Tibial nerve (tissue), 4 donors: ENCODE data around the gene BICRA. TPM values are rescaled to one million over a fixed set of nuclear protein-coding genes. Genes with fewer than 3 reads are reported as not detected.

Experiments
- DNase-seq, 2 donors: peaks; one replicate each; pipeline ENCODE4 v3.0.0-alpha.2; 2019; ENCODE audit warnings: low spot score in 2 of 2
- H3K27ac ChIP-seq, 4 donors: fragments of 200-600 bp; sonication (generic) in 3 of 4; one replicate each; pipeline ENCODE4 v1.5.1; 2017 to 2019; ENCODE audit warnings: mild to moderate bottlenecking in 1 of 4
- H3K27me3 ChIP-seq, 2 donors: fragments of 200-600 bp; sonication (generic) in 1 of 2; one replicate each; pipeline versions ENCODE4 v1.5.1 to v1.6.0; 2017 to 2019
- H3K36me3 ChIP-seq, 3 donors: fragments of 200-600 bp; sonication (generic); one replicate each; pipeline ENCODE4 v1.5.1; 2018 to 2019
- H3K4me1 ChIP-seq, 4 donors: fragments of 200-600 bp; sonication (generic) in 3 of 4; one replicate each; pipeline ENCODE4 v1.5.1; 2017 to 2019
- H3K4me3 ChIP-seq, 4 donors: fragments of 200-600 bp; sonication (generic) in 3 of 4; one replicate each; pipeline ENCODE4 v1.5.1; 2017 to 2019; ENCODE audit warnings: mild to moderate bottlenecking in 1 of 4, moderate library complexity in 1 of 4
- H3K9me3 ChIP-seq, 4 donors: fragments of 200-600 bp; sonication (generic) in 3 of 4; one replicate each; pipeline ENCODE4 v1.5.1; 2017 to 2019
- EP300 ChIP-seq, 2 donors: sonication (generic); formaldehyde crosslinking; IDR thresholded peaks; one replicate each; pipeline ENCODE4 v1.6.1; 2017; ENCODE audit warnings: antibody characterized with exemption in 2 of 2, mild to moderate bottlenecking in 1 of 2
- POLR2A ChIP-seq, 2 donors: fragments of 450-650 bp; IDR thresholded peaks; one replicate each; pipeline ENCODE4 v1.6.1; 2017; ENCODE audit warnings: antibody characterized with exemption in 2 of 2, mild to moderate bottlenecking in 2 of 2, moderate library complexity in 2 of 2
- WGBS, 2 donors: methylation state at CpG; one replicate each; pipeline ENCODE4 v1.1.5; 2018; 5-methylcytosine and 5-hydroxymethylcytosine counted together
- total RNA-seq, 4 donors: library from RNA; depleted of rRNA; stranded (reverse); fragments of >200 nt; gene quantifications; one replicate each; pipeline ENCODE4 v1.1.0, GENCODE V29; 2016
- TF ChIP-seq, protein P1 (sequence below), 5 experiments: fragments of 200-600 bp in 3 of 5; fragments of 450-650 bp in 2 of 5; sonication (generic) in 3 of 5; IDR thresholded peaks; one replicate each; pipeline ENCODE4 v1.5.1; 2016 to 2019; ENCODE audit warnings: antibody characterized with exemption in 5 of 5, mild to moderate bottlenecking in 3 of 5, moderate library complexity in 2 of 5

The BICRA gene
- total RNA-seq, 4 donors from 2014 or later, result 6.1 to 23.1 (median 9.8) TPM

DNA sequence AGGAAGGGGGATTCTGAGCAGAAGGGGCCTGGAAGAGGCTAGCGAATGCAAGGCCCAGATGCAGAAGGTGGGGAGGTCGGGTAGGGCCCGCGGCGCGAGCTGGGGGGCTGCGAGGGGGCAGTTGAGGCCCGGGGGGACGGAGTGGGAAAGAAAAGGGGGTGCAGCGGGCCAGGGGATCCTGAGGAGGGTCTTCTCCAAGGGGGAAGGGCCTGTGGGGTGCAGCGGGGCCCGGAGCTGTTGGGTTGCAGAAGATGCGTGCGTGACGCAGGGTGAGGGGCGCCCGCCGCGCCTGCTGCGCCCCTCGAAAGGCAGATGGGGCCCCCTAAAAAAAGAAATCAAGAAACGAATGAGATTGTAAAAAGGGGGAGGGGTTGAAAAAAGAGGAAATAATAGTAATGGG lies 36.3 kb upstream of the BICRA start:
- no peak overlapping the region for H3K27ac ChIP-seq
- WGBS, 2 donors, result 67 to 70% methylated on average over 22 of the region's 22 CpGs
- peaks cover 0 to 6% (median 0%) of the 10 kb centered on the region in 4 donors for H3K4me1 ChIP-seq
- H3K36me3 ChIP-seq, result no peaks in the 10 kb centered on the region
- peak overlapping the region in 1 of 4 donors; percentile 50 for H3K4me3 ChIP-seq
- TF ChIP-seq POLR2A (IDR thresholded peaks at IDR 0.05) (no peak), EP300 (IDR thresholded peaks at IDR 0.05) (no peak)
- TF ChIP-seq, protein P1, sequence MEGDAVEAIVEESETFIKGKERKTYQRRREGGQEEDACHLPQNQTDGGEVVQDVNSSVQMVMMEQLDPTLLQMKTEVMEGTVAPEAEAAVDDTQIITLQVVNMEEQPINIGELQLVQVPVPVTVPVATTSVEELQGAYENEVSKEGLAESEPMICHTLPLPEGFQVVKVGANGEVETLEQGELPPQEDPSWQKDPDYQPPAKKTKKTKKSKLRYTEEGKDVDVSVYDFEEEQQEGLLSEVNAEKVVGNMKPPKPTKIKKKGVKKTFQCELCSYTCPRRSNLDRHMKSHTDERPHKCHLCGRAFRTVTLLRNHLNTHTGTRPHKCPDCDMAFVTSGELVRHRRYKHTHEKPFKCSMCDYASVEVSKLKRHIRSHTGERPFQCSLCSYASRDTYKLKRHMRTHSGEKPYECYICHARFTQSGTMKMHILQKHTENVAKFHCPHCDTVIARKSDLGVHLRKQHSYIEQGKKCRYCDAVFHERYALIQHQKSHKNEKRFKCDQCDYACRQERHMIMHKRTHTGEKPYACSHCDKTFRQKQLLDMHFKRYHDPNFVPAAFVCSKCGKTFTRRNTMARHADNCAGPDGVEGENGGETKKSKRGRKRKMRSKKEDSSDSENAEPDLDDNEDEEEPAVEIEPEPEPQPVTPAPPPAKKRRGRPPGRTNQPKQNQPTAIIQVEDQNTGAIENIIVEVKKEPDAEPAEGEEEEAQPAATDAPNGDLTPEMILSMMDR (IDR thresholded peaks at IDR 0.05), result no peak
- no peaks in the 10 kb centered on the region for H3K9me3 ChIP-seq
- no peak for DNase-seq
- H3K27me3 ChIP-seq, result no peaks in the 10 kb centered on the region

DNA sequence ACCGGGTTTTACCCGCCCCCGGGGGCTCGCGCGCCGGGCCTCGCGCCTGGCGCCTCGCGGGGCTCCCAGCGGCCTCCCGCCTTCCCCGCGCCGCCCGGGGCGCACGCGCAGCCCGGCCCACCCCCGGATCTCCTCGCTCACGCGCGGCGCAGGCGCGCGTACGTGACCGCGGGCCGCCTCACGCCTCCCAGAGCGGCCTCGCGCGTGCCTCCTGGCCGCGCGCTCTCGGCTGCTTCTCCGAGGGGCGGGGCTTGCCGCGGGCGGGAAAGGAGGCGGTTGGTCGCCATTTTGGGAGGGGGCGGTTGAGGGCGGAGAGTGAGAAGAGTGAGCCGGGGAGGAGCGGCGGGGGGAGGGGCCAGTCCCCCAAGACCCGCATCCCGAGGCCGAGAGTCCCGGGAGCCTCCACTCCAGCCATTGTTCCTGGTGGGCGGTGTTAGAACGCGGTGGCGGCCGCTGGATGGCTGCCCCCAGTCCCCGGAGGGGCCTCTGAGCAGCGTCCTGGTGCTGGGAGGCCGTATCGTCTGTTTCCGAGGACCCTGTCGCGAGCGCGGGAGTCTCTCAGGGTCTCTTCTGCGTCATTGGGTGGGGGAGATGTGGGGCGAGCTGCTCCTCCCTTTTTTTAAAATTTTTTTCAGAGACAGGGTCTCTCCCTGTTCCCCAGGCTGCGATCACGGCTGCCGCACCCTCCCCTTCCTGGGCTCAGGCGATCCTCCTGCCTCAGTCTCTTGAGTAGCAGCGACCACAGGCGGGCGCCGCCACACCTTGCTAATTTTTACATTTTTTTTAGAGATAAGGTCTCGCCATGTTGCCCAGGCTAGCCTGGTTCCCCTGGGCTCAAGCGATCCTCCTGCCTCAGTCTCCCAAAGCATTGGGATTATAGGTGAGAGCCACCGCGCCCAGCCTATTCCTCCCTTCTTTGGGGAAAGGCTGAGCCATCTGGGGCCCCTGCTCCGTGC lies 35.6 kb upstream of the BICRA start, which contains the start of gene ZNF541:
Gene ZNF541, minus strand, starts transcription at position 78 of the 956 bp plus-strand sequence. CDS start 17,292 bp downstream, outside the sequence.
- H3K9me3 ChIP-seq, result no peaks in the 10 kb centered on the region
- peaks cover 0 to 6% (median 0%) of the 10 kb centered on the region in 4 donors for H3K4me1 ChIP-seq
- no peak for TF ChIP-seq EP300 (IDR thresholded peaks at IDR 0.05)
- TF ChIP-seq POLR2A (IDR thresholded peaks at IDR 0.05), result peak in 1 of 2 donors; percentile 8
- TF ChIP-seq, protein P1 (IDR thresholded peaks at IDR 0.05), result no peak
- H3K27ac ChIP-seq, result peak within 1 kb of the TSS in 2 of 4 donors; percentile 36
- peak; percentile 37 to 41 for DNase-seq
- 19 to 23% methylated on average over 78 to 83 of the region's 89 CpGs for WGBS, 2 donors
- no peaks in the 10 kb centered on the region for H3K27me3 ChIP-seq
- H3K36me3 ChIP-seq, result no peaks in the 10 kb centered on the region
- peak within 1 kb of the TSS; percentile 24 to 50 (median 44) for H3K4me3 ChIP-seq

DNA sequence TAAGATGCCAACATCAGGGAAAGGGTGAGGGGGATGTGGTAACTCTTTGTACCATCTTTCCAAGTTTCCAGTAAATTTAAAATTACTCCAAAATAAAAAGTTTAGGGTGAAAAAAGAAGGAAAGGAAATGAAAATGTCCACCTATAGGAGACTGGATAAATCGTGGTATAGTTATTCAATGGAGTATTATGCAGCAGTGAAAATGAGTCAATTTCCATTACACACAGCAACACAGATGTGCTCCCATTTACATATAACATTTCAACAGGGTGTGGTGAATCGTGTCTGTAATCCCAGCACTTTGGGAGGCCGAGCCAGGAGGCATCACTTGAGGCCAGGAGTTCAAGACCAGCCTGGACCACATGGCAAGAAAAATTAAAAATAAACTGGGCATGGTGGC lies 28.5 kb upstream of the BICRA start:
- no peaks in the 10 kb centered on the region for H3K27me3 ChIP-seq
- TF ChIP-seq EP300 (IDR thresholded peaks at IDR 0.05) (no peak), POLR2A (IDR thresholded peaks at IDR 0.05) (no peak)
- TF ChIP-seq, protein P1 (IDR thresholded peaks at IDR 0.05), result no peak
- WGBS, 2 donors, result 89 to 90% methylated on average over 3 of the region's 3 CpGs
- no peaks in the 10 kb centered on the region for H3K36me3 ChIP-seq
- DNase-seq, result no peak
- peaks cover 0 to 1% (median 0%) of the 10 kb centered on the region in 4 donors for H3K9me3 ChIP-seq
- no peak overlapping the region for H3K27ac ChIP-seq
- H3K4me3 ChIP-seq, result no peak overlapping the region
- no peaks in the 10 kb centered on the region for H3K4me1 ChIP-seq

DNA sequence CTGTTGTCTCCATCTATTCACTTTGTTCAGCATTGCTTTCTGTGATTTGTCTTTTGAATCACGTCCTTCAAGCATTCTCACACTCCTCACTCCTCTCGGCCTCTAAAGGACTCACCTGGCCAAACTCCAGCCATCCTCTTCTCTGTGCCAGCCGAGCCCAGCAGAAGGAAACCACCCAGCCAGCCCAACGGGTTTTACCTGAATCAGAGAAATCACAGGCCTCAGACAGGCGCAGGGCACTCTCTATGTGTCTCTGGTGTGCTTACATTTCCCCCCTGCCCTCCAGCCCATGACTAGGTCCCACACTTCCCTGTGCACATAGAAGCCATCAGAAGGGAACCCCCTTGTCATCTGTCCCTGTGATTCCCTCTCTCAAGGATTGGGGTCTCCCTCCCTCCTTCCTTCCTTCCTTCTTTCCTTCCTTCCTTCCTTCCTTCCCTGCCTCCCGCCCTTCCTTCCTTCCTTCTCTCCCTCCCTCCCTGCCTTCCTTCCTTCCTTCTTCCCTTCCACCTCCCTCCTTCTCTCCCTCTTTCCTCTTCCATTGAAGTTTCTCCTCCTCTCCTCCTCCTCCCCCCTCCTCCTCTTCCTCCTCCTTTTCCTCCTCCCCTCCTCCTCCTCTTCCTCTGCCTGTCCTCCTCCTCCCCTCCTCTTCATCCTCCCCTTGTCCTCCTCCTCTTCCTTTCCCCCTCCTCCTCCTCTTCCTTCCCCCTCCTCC lies 27.2 kb upstream of the BICRA start:
- 55 to 68% methylated on average over 6 of the region's 6 CpGs for WGBS, 2 donors
- no peaks in the 10 kb centered on the region for H3K27me3 ChIP-seq
- TF ChIP-seq, protein P1 (IDR thresholded peaks at IDR 0.05), result no peak
- no peak for TF ChIP-seq POLR2A (IDR thresholded peaks at IDR 0.05)
- TF ChIP-seq EP300 (IDR thresholded peaks at IDR 0.05), result no peak
- no peaks in the 10 kb centered on the region for H3K36me3 ChIP-seq
- no peaks in the 10 kb centered on the region for H3K4me1 ChIP-seq
- no peak for DNase-seq
- H3K27ac ChIP-seq, result no peak overlapping the region
- H3K4me3 ChIP-seq, result no peak overlapping the region
- H3K9me3 ChIP-seq, result peaks cover 0 to 10% (median 0%) of the 10 kb centered on the region in 4 donors
